Ishikawa (cell line): ENCODE results near the gene SIGLEC11.

Source experiments
- CEBPB ChIP-seq: IDR thresholded peaks from 2 replicates; pipeline ENCODE4 v1.6.1; 2012
- CREB1 ChIP-seq: IDR thresholded peaks from 2 replicates; pipeline ENCODE4 v1.6.1; 2012; ENCODE audit warnings: low read depth
- EGR1 ChIP-seq: IDR thresholded peaks from 2 replicates; pipeline ENCODE4 v1.6.1; 2012
- EP300 ChIP-seq: IDR thresholded peaks from 2 replicates; pipeline ENCODE4 v1.6.1; 2012; ENCODE audit warnings: borderline replicate concordance
- FOXM1 ChIP-seq: IDR thresholded peaks from 2 replicates; pipeline ENCODE4 v1.6.1; 2012; ENCODE audit warnings: low read depth, borderline replicate concordance
- MAX ChIP-seq: IDR thresholded peaks from 2 replicates; pipeline ENCODE4 v1.6.1; 2012
- NFIC ChIP-seq: IDR thresholded peaks from 2 replicates; pipeline ENCODE4 v1.6.1; 2012
- RAD21 ChIP-seq: IDR thresholded peaks from 2 replicates; pipeline ENCODE4 v1.6.1; 2012; ENCODE audit warnings: low read depth
- REST ChIP-seq: IDR thresholded peaks from 2 replicates; pipeline ENCODE4 v1.6.1; 2012; ENCODE audit warnings: low read depth, mild to moderate bottlenecking
- TAF1 ChIP-seq: IDR thresholded peaks from 2 replicates; pipeline ENCODE4 v1.6.1; 2012; ENCODE audit warnings: low read depth, mild to moderate bottlenecking
- TCF12 ChIP-seq: IDR thresholded peaks from 2 replicates; pipeline ENCODE4 v1.6.1; 2012; ENCODE audit warnings: low read depth
- TEAD4 ChIP-seq: IDR thresholded peaks from 2 replicates; pipeline ENCODE4 v1.6.1; 2012
- USF1 ChIP-seq: IDR thresholded peaks from 2 replicates; pipeline ENCODE4 v1.6.1; 2012
- YY1 ChIP-seq: IDR thresholded peaks from 2 replicates; pipeline ENCODE4 v1.6.1; 2012; ENCODE audit warnings: low read depth
- ZBTB7A ChIP-seq: IDR thresholded peaks from 2 replicates; pipeline ENCODE4 v1.6.1; 2012; ENCODE audit warnings: low read depth

Gene SIGLEC11

GRCh38 chr19:49949742-49950589 lies 11.0 kb downstream of the SIGLEC11 start:
- no peak for TF ChIP-seq MAX
- no peak for TF ChIP-seq FOXM1
- no peak for TF ChIP-seq CREB1
- no peak for TF ChIP-seq USF1
- no peak for TF ChIP-seq TAF1

- TF ChIP-seq NFIC (no peak), FOXM1 (no peak), YY1 (no peak), TAF1 (no peak), EP300 (no peak)
Observed at GRCh38 chr19:49946415-49946814, 14.6 kb downstream of the SIGLEC11 start.

- no peak for TF ChIP-seq TEAD4
- TF ChIP-seq ZBTB7A = no peak
- TF ChIP-seq REST = no peak
Observed at GRCh38 chr19:49940482-49940791, 20.5 kb downstream of the SIGLEC11 start.

- TF ChIP-seq TCF12 (no peak), CEBPB (no peak), RAD21 (no peak), USF1 (no peak)
Observed at GRCh38 chr19:49939721-49940481, 21.1 kb downstream of the SIGLEC11 start.

GRCh38 chr19:49938662-49939061 lies 22.3 kb downstream of the SIGLEC11 start:
- TF ChIP-seq CREB1 (no peak), MAX (no peak), FOXM1 (no peak), EP300 (no peak), CEBPB (no peak)

- TF ChIP-seq TCF12 (peak; percentile 28; the same call in 1 of the 2 replicates), EGR1 (no peak), MAX (no peak), YY1 (no peak), CREB1 (no peak), RAD21 (peak; percentile 97)
Observed at GRCh38 chr19:49937750-49938381, 23.1 kb downstream of the SIGLEC11 start.

GRCh38 chr19:49936549-49936948 lies 24.4 kb downstream of the SIGLEC11 start:
- TF ChIP-seq YY1 = no peak

- TF ChIP-seq RAD21 = no peak
- no peak for TF ChIP-seq EGR1
- no peak for TF ChIP-seq TAF1
- TF ChIP-seq CEBPB = no peak
- TF ChIP-seq REST = no peak
- no peak for TF ChIP-seq FOXM1
- TF ChIP-seq EP300 = no peak
- no peak for TF ChIP-seq TEAD4
- no peak for TF ChIP-seq MAX
- no peak for TF ChIP-seq CREB1
- TF ChIP-seq ZBTB7A = no peak
- no peak for TF ChIP-seq YY1
- TF ChIP-seq TCF12 = no peak
Observed at GRCh38 chr19:49933643-49934042, 27.3 kb downstream of the SIGLEC11 start.
